ENCODE data around the gene SLC24A5. TPM values are rescaled to one million over a fixed set of nuclear protein-coding genes. Genes with fewer than 3 reads are reported as not detected.

Gene SLC24A5
- total RNA-seq, 1 donor from 2014 or later: 1.3 TPM

GRCh38 chr15:48182749-48183148 lies 62.0 kb downstream of the SLC24A5 start:
- no peak overlapping the region for H3K27ac Mint-ChIP-seq
- H3K36me3 Mint-ChIP-seq: no peaks in the 10 kb centered on the region
- H3K27me3 Mint-ChIP-seq: no peaks in the 10 kb centered on the region
- DNase-seq (ENCODE audit: extremely low spot score, unreplicated experiment): no peak
- H3K4me1 Mint-ChIP-seq (ENCODE audit: unreplicated experiment): no peaks in the 10 kb centered on the region
- TF ChIP-seq CTCF (conservative IDR thresholded peaks at IDR 0.05): no peak
- no peaks in the 10 kb centered on the region for H3K9me3 Mint-ChIP-seq
- H3K4me3 Mint-ChIP-seq: no peak overlapping the region

GRCh38 chr15:48185529-48185928 lies 64.7 kb downstream of the SLC24A5 start:
- H3K4me3 Mint-ChIP-seq: no peak overlapping the region
- no peaks in the 10 kb centered on the region for H3K27me3 Mint-ChIP-seq
- no peak for TF ChIP-seq CTCF (conservative IDR thresholded peaks at IDR 0.05)
- no peak for DNase-seq (ENCODE audit: extremely low spot score, unreplicated experiment)
- H3K4me1 Mint-ChIP-seq (ENCODE audit: unreplicated experiment): no peaks in the 10 kb centered on the region
- no peaks in the 10 kb centered on the region for H3K9me3 Mint-ChIP-seq
- no peaks in the 10 kb centered on the region for H3K36me3 Mint-ChIP-seq
- no peak overlapping the region for H3K27ac Mint-ChIP-seq

- no peak overlapping the region for H3K27ac Mint-ChIP-seq
- peaks cover 4% of the 10 kb centered on the region for H3K4me1 Mint-ChIP-seq (ENCODE audit: unreplicated experiment)
- H3K4me3 Mint-ChIP-seq: no peak overlapping the region
- peaks cover 5% of the 10 kb centered on the region for H3K27me3 Mint-ChIP-seq
- no peak for TF ChIP-seq CTCF (conservative IDR thresholded peaks at IDR 0.05)
- no peak for DNase-seq (ENCODE audit: extremely low spot score, unreplicated experiment)
- H3K36me3 Mint-ChIP-seq: no peaks in the 10 kb centered on the region
- H3K9me3 Mint-ChIP-seq: no peaks in the 10 kb centered on the region
Observed at GRCh38 chr15:48186271-48186670, 65.5 kb downstream of the SLC24A5 start.

GRCh38 chr15:48190932-48191573 lies 70.3 kb downstream of the SLC24A5 start:
- no peak for TF ChIP-seq CTCF (conservative IDR thresholded peaks at IDR 0.05)
- H3K27ac Mint-ChIP-seq: no peak overlapping the region
- H3K9me3 Mint-ChIP-seq: no peaks in the 10 kb centered on the region
- peak overlapping the region; percentile 73 for H3K4me3 Mint-ChIP-seq
- H3K27me3 Mint-ChIP-seq: peaks cover 9% of the 10 kb centered on the region
- DNase-seq (ENCODE audit: extremely low spot score, unreplicated experiment): peak; percentile 86
- H3K4me1 Mint-ChIP-seq (ENCODE audit: unreplicated experiment): peaks cover 4% of the 10 kb centered on the region
- no peaks in the 10 kb centered on the region for H3K36me3 Mint-ChIP-seq

- DNase-seq (ENCODE audit: extremely low spot score, unreplicated experiment): no peak
- Mint-ChIP-seq H3K27ac (no peak within 1 kb of the TSS), H3K27me3 (peaks cover 9% of the 10 kb centered on the region), H3K4me1 (ENCODE audit: unreplicated experiment) (peaks cover 4% of the 10 kb centered on the region), H3K4me3 (peak within 1 kb of the TSS; percentile 73), H3K9me3 (no peaks in the 10 kb centered on the region), H3K36me3 (no peaks in the 10 kb centered on the region)
- TF ChIP-seq CTCF (conservative IDR thresholded peaks at IDR 0.05): no peak
Observed at GRCh38 chr15:48191574-48192225, 70.9 kb downstream of the SLC24A5 start, which contains the start of gene CTXN2. CTXN2 (plus strand) TSS chr15:48191665; CDS start chr15:48201301, 9,636 bp downstream.

Other genes with a start within 250 kb of the SLC24A5 start
- gene MYEF2, start 57.3 kb downstream of the SLC24A5 start, total RNA-seq (ENCODE audit: low replicate concordance): 35.6 and 50.4 TPM in 2 replicates
- gene CTXN2, start 70.7 kb downstream of the SLC24A5 start, total RNA-seq (ENCODE audit: low replicate concordance): not detected in 2 replicates
- gene SLC12A1, start 85.3 kb downstream of the SLC24A5 start, total RNA-seq (ENCODE audit: low replicate concordance): 0.05 and 0.53 TPM in 2 replicates
- 63.0 and 96.5 TPM in 2 replicates for gene DUT, start 210.4 kb downstream of the SLC24A5 start, total RNA-seq (ENCODE audit: low replicate concordance)